HG03103 (cell line): ENCODE results near the gene KCNQ1.

Experiments used
- ATAC-seq: cut with Tn5 transposase; IDR thresholded peaks from one replicate; pipeline ENCODE4 v1.9.1; 2021; ENCODE audit warnings: low read depth; ENCODE audit not compliant: unreplicated experiment

KCNQ1 gene

GRCh38 chr11:2444821-2445745, at the start of gene KCNQ1:
Gene KCNQ1 (plus strand): TSS chr11:2445008. CDS start chr11:2445099, 91 bp downstream.
- no peak for ATAC-seq

GRCh38 chr11:2395211-2395730, 49.5 kb upstream of the KCNQ1 start:
- ATAC-seq = no peak

GRCh38 chr11:2395856-2396255, 49.0 kb upstream of the KCNQ1 start:
- ATAC-seq = no peak

- no peak for ATAC-seq
These were observed 48.3 kb upstream of the KCNQ1 start for GRCh38 chr11:2396471-2396870.

GRCh38 chr11:2397005-2397404, 47.8 kb upstream of the KCNQ1 start:
- no peak for ATAC-seq

GRCh38 chr11:2398664-2399355, 46.0 kb upstream of the KCNQ1 start:
- no peak for ATAC-seq

- no peak for ATAC-seq
These were observed 45.2 kb upstream of the KCNQ1 start for GRCh38 chr11:2399488-2400068.

- peak; percentile 71 for ATAC-seq
These were observed 44.6 kb upstream of the KCNQ1 start, which contains the start of gene TSSC4 for GRCh38 chr11:2400069-2400761. Gene TSSC4 (plus strand): TSS chr11:2400750. CDS start chr11:2402634, 1,884 bp downstream.

GRCh38 chr11:2400762-2401435, 43.9 kb upstream of the KCNQ1 start:
- no peak for ATAC-seq

- no peak for ATAC-seq
These were observed 43.3 kb upstream of the KCNQ1 start for GRCh38 chr11:2401436-2401984.

- no peak for ATAC-seq
These were observed 42.7 kb upstream of the KCNQ1 start for GRCh38 chr11:2402106-2402505.

- ATAC-seq = no peak
These were observed 41.7 kb upstream of the KCNQ1 start for GRCh38 chr11:2402890-2403645.

GRCh38 chr11:2404735-2405196, 40.0 kb upstream of the KCNQ1 start:
- no peak for ATAC-seq

- ATAC-seq = no peak
These were observed 38.4 kb upstream of the KCNQ1 start for GRCh38 chr11:2406451-2406850.

GRCh38 chr11:2406878-2407410, 37.9 kb upstream of the KCNQ1 start:
- no peak for ATAC-seq

- ATAC-seq = no peak
These were observed 36.1 kb upstream of the KCNQ1 start for GRCh38 chr11:2408671-2409070.

GRCh38 chr11:2409126-2409525, 35.7 kb upstream of the KCNQ1 start:
- no peak for ATAC-seq

- ATAC-seq = no peak
These were observed 35.0 kb upstream of the KCNQ1 start for GRCh38 chr11:2409611-2410468.
